ENCODE measurements around the gene JUNB.

Gene JUNB

GRCh38 chr19:12782174-12782423 lies 9.2 kb upstream of the JUNB start:
- DNase-seq (ENCODE audit: low spot score): no peak
- Mint-ChIP-seq H3K27me3 (ENCODE audit: low read depth) (no peaks in the 10 kb centered on the region), H3K4me3 (peak overlapping the region; percentile 92), H3K4me1 (ENCODE audit: low read depth) (peaks cover 29% of the 10 kb centered on the region), H3K36me3 (ENCODE audit: low read depth) (no peaks in the 10 kb centered on the region), H3K9me3 (no peaks in the 10 kb centered on the region), H3K27ac (peak overlapping the region; percentile 99)

- no peaks in the 10 kb centered on the region for H3K9me3 Mint-ChIP-seq
- H3K27ac Mint-ChIP-seq: peak overlapping the region; percentile 99
- peak overlapping the region; percentile 92 for H3K4me3 Mint-ChIP-seq
- no peaks in the 10 kb centered on the region for H3K27me3 Mint-ChIP-seq (ENCODE audit: low read depth)
- H3K36me3 Mint-ChIP-seq (ENCODE audit: low read depth): no peaks in the 10 kb centered on the region
- peak; percentile 90 for DNase-seq (ENCODE audit: low spot score)
- H3K4me1 Mint-ChIP-seq (ENCODE audit: low read depth): peaks cover 27% of the 10 kb centered on the region
Observed at GRCh38 chr19:12782424-12783290, 8.6 kb upstream of the JUNB start.

- no peaks in the 10 kb centered on the region for H3K36me3 Mint-ChIP-seq (ENCODE audit: low read depth)
- H3K27ac Mint-ChIP-seq: no peak overlapping the region
- H3K9me3 Mint-ChIP-seq: no peaks in the 10 kb centered on the region
- peak; percentile 74 for DNase-seq (ENCODE audit: low spot score)
- H3K27me3 Mint-ChIP-seq (ENCODE audit: low read depth): no peaks in the 10 kb centered on the region
- peak overlapping the region; percentile 71 for H3K4me3 Mint-ChIP-seq
- H3K4me1 Mint-ChIP-seq (ENCODE audit: low read depth): peaks cover 29% of the 10 kb centered on the region
Observed at GRCh38 chr19:12783291-12783848, 7.9 kb upstream of the JUNB start.

- H3K4me3 Mint-ChIP-seq: peak overlapping the region; percentile 71
- no peak overlapping the region for H3K27ac Mint-ChIP-seq
- peaks cover 27% of the 10 kb centered on the region for H3K4me1 Mint-ChIP-seq (ENCODE audit: low read depth)
- H3K27me3 Mint-ChIP-seq (ENCODE audit: low read depth): no peaks in the 10 kb centered on the region
- DNase-seq (ENCODE audit: low spot score): peak; percentile 38
- no peaks in the 10 kb centered on the region for H3K9me3 Mint-ChIP-seq
- H3K36me3 Mint-ChIP-seq (ENCODE audit: low read depth): no peaks in the 10 kb centered on the region
Observed at GRCh38 chr19:12783849-12784393, 7.4 kb upstream of the JUNB start.

GRCh38 chr19:12784394-12784870 lies 6.9 kb upstream of the JUNB start:
- Mint-ChIP-seq H3K4me1 (ENCODE audit: low read depth) (peaks cover 27% of the 10 kb centered on the region), H3K27me3 (ENCODE audit: low read depth) (no peaks in the 10 kb centered on the region), H3K4me3 (no peak overlapping the region), H3K36me3 (ENCODE audit: low read depth) (no peaks in the 10 kb centered on the region), H3K9me3 (no peaks in the 10 kb centered on the region), H3K27ac (no peak overlapping the region)
- peak; percentile 28 for DNase-seq (ENCODE audit: low spot score)

- Mint-ChIP-seq H3K27ac (no peak overlapping the region), H3K4me1 (ENCODE audit: low read depth) (peaks cover 25% of the 10 kb centered on the region), H3K4me3 (no peak overlapping the region), H3K27me3 (ENCODE audit: low read depth) (no peaks in the 10 kb centered on the region), H3K36me3 (ENCODE audit: low read depth) (no peaks in the 10 kb centered on the region), H3K9me3 (no peaks in the 10 kb centered on the region)
- DNase-seq (ENCODE audit: low spot score): peak; percentile 33
Observed at GRCh38 chr19:12784871-12785430, 6.3 kb upstream of the JUNB start.

GRCh38 chr19:12785431-12786031 lies 5.8 kb upstream of the JUNB start:
- no peak for DNase-seq (ENCODE audit: low spot score)
- no peaks in the 10 kb centered on the region for H3K36me3 Mint-ChIP-seq (ENCODE audit: low read depth)
- H3K9me3 Mint-ChIP-seq: no peaks in the 10 kb centered on the region
- peaks cover 25% of the 10 kb centered on the region for H3K4me1 Mint-ChIP-seq (ENCODE audit: low read depth)
- no peak overlapping the region for H3K4me3 Mint-ChIP-seq
- H3K27ac Mint-ChIP-seq: no peak overlapping the region
- H3K27me3 Mint-ChIP-seq (ENCODE audit: low read depth): no peaks in the 10 kb centered on the region

- DNase-seq (ENCODE audit: low spot score): no peak
- Mint-ChIP-seq H3K27me3 (ENCODE audit: low read depth) (no peaks in the 10 kb centered on the region), H3K27ac (peak overlapping the region; percentile 37), H3K4me3 (no peak overlapping the region), H3K36me3 (ENCODE audit: low read depth) (no peaks in the 10 kb centered on the region), H3K9me3 (no peaks in the 10 kb centered on the region), H3K4me1 (ENCODE audit: low read depth) (peaks cover 31% of the 10 kb centered on the region)
Observed at GRCh38 chr19:12786141-12786870, 5.0 kb upstream of the JUNB start.

GRCh38 chr19:12786952-12787351 lies 4.3 kb upstream of the JUNB start:
- Mint-ChIP-seq H3K36me3 (ENCODE audit: low read depth) (no peaks in the 10 kb centered on the region), H3K27me3 (ENCODE audit: low read depth) (no peaks in the 10 kb centered on the region), H3K27ac (no peak overlapping the region), H3K4me1 (ENCODE audit: low read depth) (peaks cover 26% of the 10 kb centered on the region), H3K4me3 (no peak overlapping the region), H3K9me3 (no peaks in the 10 kb centered on the region)
- no peak for DNase-seq (ENCODE audit: low spot score)

GRCh38 chr19:12787458-12787857 lies 3.8 kb upstream of the JUNB start:
- H3K4me1 Mint-ChIP-seq (ENCODE audit: low read depth): peaks cover 25% of the 10 kb centered on the region
- H3K9me3 Mint-ChIP-seq: no peaks in the 10 kb centered on the region
- H3K27ac Mint-ChIP-seq: peak overlapping the region; percentile 13
- no peak overlapping the region for H3K4me3 Mint-ChIP-seq
- DNase-seq (ENCODE audit: low spot score): no peak
- peaks cover 2% of the 10 kb centered on the region for H3K36me3 Mint-ChIP-seq (ENCODE audit: low read depth)
- H3K27me3 Mint-ChIP-seq (ENCODE audit: low read depth): no peaks in the 10 kb centered on the region

GRCh38 chr19:12788042-12788681 lies 3.1 kb upstream of the JUNB start:
- H3K36me3 Mint-ChIP-seq (ENCODE audit: low read depth): peaks cover 5% of the 10 kb centered on the region
- no peaks in the 10 kb centered on the region for H3K27me3 Mint-ChIP-seq (ENCODE audit: low read depth)
- peak overlapping the region; percentile 80 for H3K27ac Mint-ChIP-seq
- peaks cover 25% of the 10 kb centered on the region for H3K4me1 Mint-ChIP-seq (ENCODE audit: low read depth)
- H3K9me3 Mint-ChIP-seq: no peaks in the 10 kb centered on the region
- no peak for DNase-seq (ENCODE audit: low spot score)
- H3K4me3 Mint-ChIP-seq: peak overlapping the region; percentile 10

- H3K36me3 Mint-ChIP-seq (ENCODE audit: low read depth): peaks cover 7% of the 10 kb centered on the region
- H3K9me3 Mint-ChIP-seq: no peaks in the 10 kb centered on the region
- peak overlapping the region; percentile 88 for H3K4me3 Mint-ChIP-seq
- peak; percentile 26 for DNase-seq (ENCODE audit: low spot score)
- peak overlapping the region; percentile 95 for H3K27ac Mint-ChIP-seq
- peaks cover 21% of the 10 kb centered on the region for H3K4me1 Mint-ChIP-seq (ENCODE audit: low read depth)
- no peaks in the 10 kb centered on the region for H3K27me3 Mint-ChIP-seq (ENCODE audit: low read depth)
Observed at GRCh38 chr19:12788682-12789097, 2.6 kb upstream of the JUNB start.

All from T-helper 2 cell treated with Interferon-gamma antibody and Interleukin-4, amounts not matched to agents 5 μg/mL and 100 μg/mL, for 36 hours (primary cell).